ENCODE measurements around the gene PRKG1.
"Not testable (repeated sequence)": the region's sequence is repeated elsewhere in the genome, so short reads cannot be mapped to it uniquely, and the experiment has no call there.

PRKG1 gene

DNA sequence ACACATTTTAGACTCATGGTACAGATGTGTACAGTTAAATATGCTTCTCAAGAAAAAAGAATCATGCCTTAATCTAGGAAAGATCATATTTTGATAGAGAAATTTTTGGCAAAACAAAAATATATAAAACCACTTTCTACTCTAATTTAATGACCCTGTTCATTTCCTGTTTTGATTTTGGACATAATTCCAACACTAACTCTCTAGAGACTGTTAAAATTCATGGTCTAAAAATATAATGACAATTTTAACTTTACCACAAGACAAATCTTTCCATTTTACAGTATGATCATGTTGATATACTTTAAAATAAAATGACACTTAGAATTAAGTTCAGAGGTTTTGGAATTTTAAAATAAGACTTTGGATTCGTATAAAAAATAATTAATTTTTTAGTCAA lies 45.2 kb downstream of the PRKG1 start:
- no peak for DNase-seq

DNA sequence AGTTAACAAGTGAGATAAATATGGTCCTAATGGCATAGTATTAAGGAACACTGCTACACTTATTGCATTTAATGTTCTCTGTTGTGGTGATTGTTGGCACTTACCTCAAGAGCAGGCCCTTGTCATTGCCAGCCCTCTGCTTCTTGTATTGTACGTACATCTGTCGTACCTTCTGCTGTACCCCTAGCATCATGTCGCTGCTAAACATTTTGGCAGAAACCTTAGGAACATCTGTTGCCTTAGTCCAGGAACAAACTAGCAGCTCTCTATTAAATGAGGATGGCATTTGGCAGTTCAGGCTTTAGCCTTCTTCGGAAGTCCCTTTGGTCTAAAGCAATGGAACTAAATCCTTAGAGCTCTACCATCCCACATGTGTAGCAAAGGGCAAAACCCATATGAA lies 47.6 kb downstream of the PRKG1 start:
- no peak for DNase-seq

DNA sequence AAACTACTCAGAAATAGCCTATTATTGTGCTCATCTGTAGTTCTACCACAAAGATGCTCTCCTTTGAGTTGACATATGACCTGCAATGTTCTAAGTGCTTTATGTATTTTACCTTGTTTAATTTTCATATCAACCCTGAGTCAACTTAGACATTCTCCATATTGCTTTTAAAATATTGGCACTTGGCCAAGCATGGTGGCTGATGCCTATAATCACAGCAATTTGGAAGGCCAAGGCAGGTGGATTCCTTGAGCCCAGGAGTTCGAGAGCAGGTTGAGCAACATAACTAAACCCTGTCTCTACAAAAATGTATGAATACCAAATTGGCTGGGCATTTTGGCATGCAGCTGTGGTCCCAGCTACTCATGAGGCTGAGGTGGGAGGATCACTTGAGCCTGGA lies 50.6 kb downstream of the PRKG1 start:
- DNase-seq = no peak

DNA sequence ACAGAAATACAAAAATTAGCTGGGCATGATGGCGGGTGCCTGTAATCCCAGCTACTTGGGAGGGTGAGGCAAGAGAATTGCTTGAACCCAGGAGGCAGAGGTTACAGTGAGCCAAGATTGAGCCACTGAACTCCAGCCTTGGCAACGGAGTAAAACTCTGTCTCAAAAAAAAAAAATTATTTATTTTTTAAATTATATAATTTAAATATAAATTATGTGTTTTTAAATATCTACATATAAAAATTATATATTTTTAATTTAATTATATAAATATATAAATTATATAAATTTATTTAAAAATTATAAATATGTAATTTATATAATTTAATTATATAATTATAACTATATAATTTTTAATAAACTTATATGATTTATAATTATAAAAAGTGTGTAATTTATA lies 51.2 kb downstream of the PRKG1 start:
- DNase-seq = no peak

DNA sequence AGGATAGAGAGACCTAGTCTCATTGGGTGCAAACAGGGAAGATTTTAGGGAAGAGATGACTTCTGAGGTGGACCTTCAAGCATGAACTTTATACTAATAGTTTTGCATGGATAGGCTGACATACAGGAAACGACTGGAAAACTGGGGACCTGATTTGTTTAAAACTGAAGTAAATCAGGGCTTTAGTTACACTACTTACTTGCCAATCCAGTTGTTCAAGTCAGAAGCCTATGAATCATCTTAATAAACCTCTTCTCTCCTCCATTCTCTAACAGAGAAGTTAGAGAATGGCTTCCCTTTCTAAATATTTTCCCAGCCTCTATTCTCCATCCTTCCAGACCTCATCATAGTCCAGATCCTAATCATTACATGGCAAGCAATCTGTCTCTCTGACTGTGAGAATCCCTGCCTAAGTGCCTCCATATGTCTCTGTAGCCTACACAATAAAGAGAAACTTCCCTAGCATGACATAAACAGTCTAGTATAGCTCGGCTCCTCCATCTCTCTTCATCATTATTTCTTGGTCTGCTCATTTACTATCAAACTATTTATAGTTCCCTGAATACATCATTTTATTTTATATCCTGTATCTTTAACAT lies 55.8 kb downstream of the PRKG1 start:
- no peak for DNase-seq

DNA sequence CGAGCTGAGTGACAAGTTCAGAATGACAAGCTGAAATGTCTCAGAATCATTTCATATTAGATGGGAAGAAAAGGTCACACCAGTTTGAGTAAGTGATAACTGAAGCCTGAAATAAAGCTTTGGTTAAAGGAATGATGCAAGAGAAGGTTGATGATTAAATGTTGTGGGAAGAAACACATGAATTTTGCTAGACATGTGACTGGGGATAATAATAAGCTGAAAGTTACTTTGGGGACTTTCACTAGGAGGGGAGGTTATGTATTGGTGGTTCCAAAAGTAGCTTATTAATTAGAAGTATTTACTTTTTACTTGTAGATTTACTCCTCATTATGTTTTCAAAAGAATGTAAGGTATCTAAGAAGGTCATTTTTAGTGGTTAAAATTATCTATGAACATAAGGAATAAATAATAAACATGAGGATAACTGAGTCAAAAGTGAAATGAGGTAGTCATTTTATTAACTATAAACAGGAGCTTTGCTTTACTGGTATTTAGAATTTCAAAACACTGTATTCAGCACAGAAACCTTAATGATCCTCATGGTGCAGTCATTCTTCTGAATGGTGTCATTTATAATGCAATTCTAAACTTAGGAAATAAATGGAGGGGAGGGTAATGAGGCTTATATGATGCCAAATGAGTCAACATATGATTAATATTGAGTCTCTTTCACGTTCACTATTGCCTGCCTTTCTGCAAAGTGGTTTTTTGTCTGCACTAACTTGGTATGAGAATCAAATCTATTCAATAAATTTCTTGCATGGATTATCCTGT lies 63.7 kb downstream of the PRKG1 start:
- DNase-seq = no peak

DNA sequence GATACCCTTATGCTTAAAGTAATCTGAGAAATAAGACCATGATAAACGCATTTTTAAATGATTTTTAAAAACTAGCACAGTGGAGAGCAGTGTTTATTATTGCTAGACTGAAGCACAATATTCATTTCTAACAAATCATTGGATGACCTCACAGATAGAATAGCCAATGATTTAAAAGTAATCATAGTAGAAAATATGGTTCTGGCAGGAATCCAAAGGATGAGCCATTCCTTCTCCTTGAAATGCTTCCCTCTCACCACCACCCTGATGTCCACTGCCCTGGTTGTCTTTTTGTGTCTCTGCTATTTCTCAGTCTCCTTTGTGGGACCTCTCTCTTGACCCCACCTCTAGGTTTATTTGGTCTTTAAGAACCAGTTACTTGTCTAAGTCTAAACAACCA lies 64.9 kb downstream of the PRKG1 start:
- no peak for DNase-seq

DNA sequence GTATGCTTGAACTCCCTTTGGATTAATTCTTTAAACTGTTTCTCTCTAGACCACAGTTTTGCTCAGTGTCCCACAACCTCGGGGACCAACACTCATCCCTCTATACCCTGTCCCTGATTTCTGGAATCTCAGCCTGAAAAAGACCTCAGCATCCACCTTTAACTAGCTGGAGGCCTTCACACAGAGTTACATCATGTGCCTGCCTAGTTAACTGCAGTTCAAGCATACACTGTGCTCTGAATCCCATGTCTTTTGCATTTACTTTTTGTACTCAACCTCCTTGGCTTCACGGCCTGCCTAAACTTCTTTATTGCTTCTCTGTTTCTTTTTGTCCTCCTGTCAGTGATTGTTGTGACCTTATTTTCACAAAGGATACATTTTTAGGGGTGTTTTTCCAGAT lies 66.7 kb downstream of the PRKG1 start:
- no peak for DNase-seq

DNA sequence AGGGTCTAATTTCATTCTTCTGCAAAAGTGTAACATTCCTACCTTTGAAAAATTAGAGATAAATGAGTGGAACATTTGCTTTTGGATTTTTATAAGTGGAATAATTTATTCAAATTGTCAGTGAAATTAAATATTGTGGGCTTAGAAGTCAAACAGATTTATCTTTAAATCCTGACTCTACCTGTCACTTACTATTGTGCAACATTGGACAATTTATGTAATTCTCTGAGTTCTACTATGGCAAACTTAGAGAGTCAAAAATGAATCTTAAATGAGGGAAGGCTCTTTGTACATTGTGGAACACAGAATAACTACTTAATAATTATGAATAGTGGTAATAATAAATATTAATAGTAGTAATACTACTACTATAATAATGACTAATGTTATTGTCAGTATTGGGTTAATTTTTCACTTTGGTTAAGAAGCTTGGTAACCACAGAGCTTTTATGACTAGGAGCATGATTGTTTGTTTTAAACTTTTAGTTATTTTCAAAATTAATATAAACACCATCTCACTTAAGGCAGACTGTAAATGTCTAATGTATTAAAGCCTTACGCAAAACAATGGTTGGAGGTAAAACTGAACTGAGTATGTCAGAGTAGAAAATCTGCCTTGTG lies 70.0 kb downstream of the PRKG1 start:
- no peak for DNase-seq

DNA sequence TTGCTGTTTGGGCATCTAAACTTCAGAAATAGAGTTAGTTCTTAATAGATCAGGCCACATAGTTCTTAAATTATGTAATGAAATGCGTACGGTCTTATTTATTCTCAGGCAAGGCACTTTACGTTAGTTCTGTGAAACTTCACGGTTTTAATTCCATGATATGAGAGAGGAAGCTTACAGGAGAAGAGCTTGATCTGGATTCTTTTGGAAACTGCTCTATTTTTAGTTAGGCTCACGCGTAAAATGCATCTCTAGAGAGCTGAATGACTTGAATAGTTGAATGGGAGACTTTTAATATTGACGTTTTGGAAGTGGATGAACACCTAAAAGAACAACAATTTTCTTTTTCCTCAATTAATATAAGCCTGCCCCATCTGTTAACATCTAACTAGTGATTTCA lies 71.1 kb downstream of the PRKG1 start:
- DNase-seq = no peak

DNA sequence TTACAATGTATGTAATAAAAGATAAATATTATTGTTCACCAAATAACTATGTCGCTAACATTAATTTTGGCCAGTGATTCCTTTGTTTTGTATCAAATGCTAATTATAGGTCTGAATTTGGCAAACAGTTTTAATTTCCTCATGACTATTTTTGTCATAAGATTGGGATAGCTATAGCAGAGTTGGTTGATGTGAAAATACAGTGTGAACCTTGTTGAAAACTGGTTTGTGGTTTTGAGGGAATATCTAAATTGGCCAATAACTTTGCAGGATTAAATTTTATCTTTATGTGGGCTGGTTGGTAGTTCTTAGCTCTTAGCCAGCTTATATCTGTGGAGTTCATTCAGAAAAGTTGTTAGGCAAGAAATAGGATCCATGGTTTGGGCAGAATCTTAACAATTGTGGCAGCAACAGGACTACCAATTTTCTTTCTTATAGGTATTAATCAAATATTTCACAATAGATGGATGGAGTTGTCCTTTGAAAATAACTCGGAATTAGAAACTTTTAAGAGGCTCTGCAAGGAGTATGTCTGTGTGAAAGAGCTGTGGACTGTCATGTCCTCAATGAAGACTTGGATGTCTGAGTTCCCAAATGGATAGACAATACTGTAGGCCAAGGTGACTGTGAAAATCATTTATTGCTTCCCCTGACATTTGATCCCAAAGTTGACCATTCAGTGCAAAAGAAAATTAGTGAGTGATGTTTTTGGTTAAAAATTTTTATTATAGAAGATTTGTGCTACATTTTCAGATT lies 73.5 kb downstream of the PRKG1 start:
- no peak for DNase-seq

DNA sequence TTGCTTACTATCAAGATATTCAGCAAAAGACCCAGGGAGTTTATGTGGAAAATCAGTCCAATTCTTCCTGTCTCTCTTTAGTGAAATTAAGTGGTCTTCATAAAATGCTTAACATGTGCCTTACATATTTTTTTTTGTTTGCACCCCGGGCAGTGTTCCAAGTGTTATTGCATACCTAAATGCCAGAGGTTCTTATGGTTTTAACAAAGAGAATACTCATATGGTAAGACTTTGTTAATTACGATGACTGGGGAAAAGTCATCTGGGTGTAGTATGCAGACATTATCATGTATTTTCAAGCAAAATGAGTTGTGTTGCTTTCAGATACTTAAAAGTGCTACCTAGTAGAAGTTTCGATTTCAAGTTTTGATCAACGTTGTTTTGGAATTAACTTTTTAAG lies 82.6 kb downstream of the PRKG1 start:
- no peak for DNase-seq

DNA sequence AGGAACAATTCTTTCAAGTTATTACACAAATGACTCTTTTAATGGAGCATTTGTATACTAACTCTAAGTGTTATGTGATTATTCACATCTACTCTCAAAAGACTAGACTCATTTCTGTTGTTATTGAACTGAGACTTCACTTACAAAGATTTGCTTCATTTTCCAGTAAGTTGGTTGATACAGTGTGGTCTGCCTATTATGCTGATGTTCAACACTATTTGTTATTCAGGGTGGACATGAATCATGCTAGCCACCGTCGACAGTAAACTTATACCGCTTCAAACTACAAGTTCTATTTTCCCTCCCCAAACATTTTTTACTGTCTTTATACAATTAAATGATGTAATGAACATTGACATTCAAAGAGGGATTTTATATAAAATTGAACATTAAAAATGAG lies 84.5 kb downstream of the PRKG1 start:
- no peak for DNase-seq

DNA sequence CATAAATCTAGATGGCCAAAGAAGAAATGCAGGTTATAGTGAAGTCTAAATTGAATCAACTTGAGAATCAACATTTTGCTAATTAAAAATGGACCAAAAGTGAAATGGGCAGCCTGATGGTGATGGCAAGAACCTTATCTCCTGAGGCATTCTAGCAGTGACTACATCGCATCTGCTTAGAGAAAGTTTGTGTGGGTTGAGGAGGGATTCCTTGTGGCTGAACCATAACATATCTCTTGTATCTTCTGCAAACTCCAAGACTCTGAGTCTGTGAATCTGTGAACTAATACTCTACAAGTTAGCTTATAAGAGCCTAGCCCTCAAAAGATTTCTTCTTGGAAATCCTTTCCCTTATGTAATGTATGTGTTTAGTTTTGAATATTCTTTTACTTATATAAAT lies 85.6 kb downstream of the PRKG1 start:
- no peak for DNase-seq

DNA sequence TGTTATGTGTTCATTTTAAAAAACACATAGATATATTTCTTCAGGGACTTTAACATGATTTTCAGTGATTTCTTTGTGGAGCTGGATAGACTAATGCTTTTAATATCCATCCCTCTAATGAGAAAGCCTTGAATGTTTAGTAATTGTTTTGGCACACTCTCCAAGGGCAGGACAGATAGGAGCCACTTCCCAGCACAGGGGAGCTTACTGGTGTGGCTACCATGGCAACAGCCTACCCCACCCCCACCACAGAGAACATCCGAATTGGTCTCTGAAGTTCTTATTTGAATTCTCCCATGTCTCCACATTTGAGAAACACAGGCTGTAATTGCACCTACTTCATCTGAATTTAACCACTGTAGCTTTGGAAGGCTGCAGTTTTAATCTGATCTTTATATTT lies 87.7 kb downstream of the PRKG1 start:
- DNase-seq = no peak

DNA sequence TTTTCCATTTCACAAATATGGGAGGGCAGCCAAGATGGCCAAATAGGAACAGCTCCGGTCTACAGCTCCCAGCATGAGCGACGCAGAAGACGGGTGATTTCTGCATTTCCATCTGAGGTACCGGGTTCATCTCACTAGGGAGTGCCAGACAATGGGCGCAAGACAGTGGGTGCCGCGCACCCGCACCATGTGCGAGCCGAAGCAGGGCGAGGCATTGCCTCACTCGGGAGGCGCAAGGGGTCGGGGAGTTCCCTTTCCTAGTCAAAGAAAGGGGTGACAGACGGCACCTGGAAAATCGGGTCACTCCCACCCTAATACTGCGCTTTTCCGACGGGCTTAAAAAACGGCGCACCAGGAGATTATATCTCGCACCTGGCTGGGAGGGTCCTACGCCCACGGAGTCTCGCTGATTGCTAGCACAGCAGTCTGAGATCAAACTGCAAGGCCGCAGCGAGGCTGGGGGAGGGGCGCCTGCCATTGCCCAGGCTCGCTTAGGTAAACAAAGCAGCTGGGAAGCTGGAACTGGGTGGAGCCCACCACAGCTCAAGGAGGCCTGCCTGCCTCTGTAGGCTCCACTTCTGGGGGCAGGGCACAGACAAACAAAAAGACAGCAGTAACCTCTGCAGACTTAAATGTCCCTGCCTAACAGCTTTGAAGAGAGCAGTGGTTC lies 89.2 kb downstream of the PRKG1 start:
- not testable (repeated sequence) for DNase-seq

DNA sequence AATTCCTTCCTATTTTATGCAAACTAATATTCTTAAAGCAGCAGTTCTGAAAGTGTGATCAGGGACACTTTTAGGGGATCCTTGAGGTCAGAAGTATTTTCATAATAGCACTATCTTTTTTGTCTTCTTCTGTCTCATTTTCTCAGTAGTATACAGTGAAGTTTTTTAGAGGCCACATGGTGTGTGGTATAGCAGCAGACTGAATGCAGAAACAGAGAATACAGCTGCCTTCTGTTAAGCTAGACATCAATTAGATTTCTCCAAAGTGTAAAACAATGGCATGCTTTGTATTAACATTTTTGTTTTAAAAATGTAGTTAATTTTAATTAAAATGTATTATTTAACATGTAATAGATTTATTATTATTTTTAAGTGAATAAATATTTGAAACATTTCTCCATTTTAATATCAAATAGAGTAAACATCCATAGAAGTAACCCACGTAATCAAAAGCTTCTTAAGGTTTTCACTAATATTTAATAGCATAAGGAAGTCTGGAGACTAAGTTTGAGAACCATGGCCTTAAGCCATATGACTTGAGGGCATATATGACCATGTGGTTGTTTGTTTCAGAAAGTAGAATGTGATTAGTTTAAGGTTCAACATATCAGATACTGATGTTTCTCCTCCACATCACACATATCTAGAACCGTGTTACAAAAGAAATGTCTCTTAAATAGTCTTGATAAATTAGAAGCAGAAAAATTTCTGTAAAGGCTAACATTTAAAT lies 94.0 kb downstream of the PRKG1 start:
- DNase-seq = no peak

DNA sequence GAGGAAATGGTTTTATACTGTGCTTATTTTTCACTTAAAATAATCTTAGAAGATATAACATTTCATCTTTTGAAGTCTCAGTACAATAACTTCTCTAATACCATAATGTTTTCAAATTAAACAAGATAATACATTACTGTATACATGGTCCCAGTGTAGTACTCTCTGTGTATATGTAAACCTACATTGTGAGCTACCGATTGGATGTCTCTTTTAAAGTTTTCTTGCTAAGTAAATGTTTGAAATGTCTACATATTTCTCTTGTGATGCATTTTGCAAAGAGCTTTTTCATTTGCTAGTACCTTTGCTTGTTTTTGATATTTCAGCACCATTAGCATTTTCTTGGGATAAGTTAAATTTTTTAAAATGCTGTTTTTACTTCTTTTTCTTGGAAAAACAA lies 94.8 kb downstream of the PRKG1 start:
- no peak for DNase-seq

DNA sequence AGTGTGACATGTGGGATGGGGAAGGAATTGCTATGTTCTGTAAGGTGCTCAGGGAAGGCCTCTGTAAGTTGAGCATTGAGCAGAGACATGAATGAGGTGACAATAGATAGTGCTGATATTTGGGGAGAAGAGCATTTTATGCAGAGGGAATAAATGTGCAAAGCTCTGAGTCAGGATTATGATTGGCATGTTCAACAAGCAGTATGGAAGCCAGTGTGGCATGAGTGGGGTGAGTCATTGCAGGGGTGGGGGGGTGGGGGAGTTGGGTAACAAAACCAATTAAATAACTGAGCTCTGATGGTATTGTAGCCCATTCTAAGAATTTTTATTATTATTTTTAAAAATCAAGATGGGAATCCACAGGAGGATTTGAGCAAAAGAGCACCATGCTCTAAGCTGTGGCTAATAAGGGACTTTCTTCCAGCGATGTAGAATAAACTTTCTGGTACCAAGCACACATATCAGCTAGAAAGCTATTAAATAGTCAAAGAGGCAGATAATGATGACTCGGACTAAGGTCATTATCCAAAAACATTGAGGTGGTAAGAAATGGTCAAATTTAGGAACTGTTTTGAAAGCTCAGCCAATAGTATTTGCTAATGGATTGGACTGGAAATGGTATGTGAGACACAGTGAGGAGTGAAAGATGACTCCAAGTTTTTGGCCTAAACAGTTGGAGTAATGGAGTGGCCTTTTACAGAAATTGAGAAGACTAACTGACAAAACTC lies 96.4 kb downstream of the PRKG1 start:
- no peak for DNase-seq

DNA sequence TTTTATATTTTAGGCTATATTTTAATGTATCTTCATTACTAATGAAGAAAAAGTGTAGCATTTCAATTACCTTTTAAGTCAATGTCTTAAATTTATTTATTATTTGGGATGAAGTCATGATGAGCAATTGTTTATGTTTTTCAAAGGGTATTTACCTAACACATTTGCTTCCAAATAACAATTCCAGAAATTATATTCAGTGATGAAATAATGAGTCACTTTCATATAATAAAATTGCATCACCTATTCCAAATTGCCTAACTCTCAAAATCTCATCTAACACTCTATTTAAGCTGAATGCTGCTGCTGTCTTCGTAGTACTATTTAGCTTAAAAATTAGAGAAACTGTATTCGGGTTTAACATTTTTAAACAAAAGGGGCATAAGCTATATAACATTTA lies 97.7 kb downstream of the PRKG1 start:
- no peak for DNase-seq

DNA sequence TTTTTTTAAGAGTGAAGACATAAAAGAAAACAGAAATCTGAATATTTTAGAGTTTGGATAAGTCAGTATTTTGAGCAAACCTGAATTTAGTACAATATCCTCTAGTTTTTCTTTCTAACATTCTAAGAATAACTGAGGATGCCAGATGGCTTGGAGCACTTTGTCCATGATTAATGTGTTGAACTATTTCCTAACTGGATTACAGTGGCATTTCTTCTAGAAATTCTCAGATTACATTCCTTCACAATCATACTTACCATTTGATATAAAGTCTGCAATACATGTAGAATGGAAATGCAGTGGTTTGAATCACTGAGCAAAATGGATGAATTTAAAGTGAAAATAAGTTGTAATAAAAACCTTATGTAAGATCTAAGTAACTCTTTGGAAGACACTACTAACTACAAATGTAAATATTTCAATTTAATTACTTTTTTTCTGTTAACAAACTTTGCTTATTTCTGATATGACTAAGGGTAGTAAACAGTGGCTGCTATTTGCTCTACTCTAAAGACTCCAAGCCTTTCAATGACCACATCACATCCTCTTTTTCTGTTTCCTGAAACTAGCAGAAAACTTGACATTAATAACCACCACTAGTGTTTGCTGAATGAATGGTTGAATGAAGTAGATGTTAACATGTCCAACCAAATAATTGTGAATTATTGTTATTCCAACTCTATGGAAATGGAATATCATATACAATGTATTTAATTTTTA lies 102.8 kb downstream of the PRKG1 start:
- no peak for DNase-seq
